SK-N-SH treated with all-trans-retinoic acid at 6 μM for 48 hours (cell line): ENCODE results near the gene LTBP2.

Experiments used
- PPARA ChIP-seq: fragments of 250-450 bp; sonication (Bioruptor Pico); IDR thresholded peaks from 2 replicates; pipeline ENCODE4 v1.5.0; 2020; ENCODE audit warnings: mild to moderate bottlenecking, borderline replicate concordance
- ZFP3 ChIP-seq: fragments of 250-450 bp; sonication (Bioruptor Pico); IDR thresholded peaks from 2 replicates; pipeline ENCODE4 v1.5.0; 2020; ENCODE audit warnings: mild to moderate bottlenecking, moderate library complexity
- ZFP30 ChIP-seq: fragments of 450-650 bp; formaldehyde crosslinking; IDR thresholded peaks from 2 replicates; pipeline ENCODE4 v1.5.0; 2022; ENCODE audit warnings: mild to moderate bottlenecking, moderate library complexity
- TF ChIP-seq, protein P1 (sequence below): fragments of 250-450 bp; sonication (Bioruptor Pico); IDR thresholded peaks from 2 replicates; pipeline ENCODE4 v1.5.1; 2020; ENCODE audit warnings: low read depth, mild to moderate bottlenecking, moderate library complexity

DNA sequence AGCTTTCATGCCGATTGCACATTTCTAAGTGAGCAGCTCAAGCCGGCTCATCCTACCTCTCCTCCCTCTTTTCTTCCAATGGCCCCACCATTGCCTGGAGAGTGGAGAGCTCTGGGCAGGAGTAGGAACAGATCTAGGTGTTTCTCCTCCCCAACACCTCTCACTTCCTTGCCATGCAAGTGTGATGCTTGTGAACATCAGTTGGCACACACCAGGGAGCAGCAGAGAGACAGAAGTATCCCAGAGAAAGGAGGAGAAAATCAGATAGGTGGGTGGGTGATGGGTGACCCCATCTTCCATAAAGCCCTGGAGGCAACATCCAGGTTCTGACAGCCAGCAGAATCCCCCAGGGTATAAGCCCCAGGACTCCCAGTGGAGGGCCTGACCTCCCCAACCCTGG lies 146.7 kb downstream of the LTBP2 start:
- TF ChIP-seq ZFP30 (CRISPR knock-in tag), result no peak
- TF ChIP-seq, protein P1, sequence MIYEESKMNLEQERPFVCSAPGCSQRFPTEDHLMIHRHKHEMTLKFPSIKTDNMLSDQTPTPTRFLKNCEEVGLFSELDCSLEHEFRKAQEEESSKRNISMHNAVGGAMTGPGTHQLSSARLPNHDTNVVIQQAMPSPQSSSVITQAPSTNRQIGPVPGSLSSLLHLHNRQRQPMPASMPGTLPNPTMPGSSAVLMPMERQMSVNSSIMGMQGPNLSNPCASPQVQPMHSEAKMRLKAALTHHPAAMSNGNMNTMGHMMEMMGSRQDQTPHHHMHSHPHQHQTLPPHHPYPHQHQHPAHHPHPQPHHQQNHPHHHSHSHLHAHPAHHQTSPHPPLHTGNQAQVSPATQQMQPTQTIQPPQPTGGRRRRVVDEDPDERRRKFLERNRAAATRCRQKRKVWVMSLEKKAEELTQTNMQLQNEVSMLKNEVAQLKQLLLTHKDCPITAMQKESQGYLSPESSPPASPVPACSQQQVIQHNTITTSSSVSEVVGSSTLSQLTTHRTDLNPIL (CRISPR knock-in tag), result no peak
- no peak for TF ChIP-seq ZFP3 (CRISPR knock-in tag)
- TF ChIP-seq PPARA, result no peak
